GM21360 (cell line): ENCODE measurements around the gene STAB2.

ENCODE experiments used
- ATAC-seq: cut with Tn5 transposase; IDR thresholded peaks from one replicate; pipeline ENCODE4 v1.9.1; 2021; ENCODE audit warnings: mild to moderate bottlenecking, moderate library complexity; ENCODE audit not compliant: unreplicated experiment

The STAB2 gene

DNA sequence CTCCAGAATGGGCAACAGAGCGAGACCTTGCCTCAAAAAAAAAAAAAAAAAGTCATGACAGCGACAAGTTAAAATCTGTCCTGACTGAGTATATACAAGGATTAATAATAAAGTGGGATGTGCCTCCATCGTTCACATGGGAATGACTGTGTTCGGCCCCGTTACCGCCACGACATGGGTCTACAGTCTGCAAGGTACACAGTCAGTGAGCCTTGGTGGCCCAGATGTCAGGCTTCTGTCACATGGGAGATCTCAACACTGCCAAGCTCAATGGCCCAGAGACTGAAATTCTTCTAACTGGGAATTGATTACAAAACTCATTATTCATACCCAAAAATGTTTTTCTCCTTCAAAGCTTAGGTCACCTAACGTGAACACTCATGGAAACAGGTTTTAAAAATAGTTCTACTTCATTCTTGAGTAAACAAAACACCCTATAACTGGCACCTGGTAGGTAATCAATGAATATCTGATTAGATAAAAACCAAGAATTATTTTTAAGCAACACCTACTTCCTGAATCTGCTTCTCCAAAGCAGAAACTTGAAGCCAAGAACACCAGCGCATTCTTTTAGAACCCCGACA is 188.0 kb downstream of the STAB2 start:
- no peak for ATAC-seq

DNA sequence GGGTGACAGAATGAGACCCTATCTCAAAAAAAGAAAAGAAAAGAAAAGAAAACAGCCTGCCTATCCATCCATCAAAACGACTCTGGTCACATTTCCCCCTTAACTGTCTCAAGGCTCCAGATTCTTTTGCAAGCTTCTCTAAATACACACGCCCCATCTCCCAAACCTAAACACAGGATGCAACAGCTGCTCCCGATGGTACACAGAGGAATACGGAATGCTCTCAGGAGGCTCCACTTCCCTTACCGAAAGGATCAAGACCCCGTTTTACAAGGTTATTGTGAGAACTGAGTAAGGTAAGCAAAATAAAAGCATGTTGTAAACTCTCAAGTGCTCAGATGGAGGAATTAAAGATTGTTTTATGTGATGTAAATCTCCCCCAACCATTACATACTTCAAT is 191.7 kb downstream of the STAB2 start:
- no peak for ATAC-seq

DNA sequence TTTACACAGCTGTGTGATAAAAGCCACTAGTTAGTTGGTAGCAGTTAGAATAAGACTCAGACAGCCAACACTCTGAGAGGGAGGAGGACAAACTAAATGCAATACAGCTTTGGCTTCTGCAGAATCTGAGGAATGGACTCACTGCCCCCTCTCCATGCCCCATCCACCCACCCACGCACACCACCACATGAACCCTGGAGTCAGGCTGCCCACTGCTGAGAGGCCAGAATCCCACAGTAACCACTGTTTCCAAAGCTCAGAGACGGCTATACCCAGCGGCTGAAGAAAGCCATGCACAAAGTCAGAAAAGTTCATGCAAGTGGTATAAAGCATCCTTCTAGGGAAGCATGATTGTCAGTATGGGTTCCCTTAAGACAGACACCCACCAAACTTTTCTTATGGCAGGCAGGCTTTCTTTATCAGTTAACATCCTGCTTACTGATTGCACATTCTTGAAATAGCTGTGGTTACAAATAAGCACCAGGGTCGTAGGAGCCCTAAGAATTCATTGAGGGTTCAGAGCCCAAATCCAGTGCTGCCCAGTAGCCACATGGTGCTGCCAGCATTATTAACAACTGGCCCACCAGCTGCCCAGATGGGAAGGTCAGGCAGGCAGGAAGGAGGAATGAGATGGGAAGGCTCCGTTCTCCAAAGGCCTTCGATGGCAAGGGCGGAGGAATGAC is 192.5 kb downstream of the STAB2 start:
- ATAC-seq, result no peak

DNA sequence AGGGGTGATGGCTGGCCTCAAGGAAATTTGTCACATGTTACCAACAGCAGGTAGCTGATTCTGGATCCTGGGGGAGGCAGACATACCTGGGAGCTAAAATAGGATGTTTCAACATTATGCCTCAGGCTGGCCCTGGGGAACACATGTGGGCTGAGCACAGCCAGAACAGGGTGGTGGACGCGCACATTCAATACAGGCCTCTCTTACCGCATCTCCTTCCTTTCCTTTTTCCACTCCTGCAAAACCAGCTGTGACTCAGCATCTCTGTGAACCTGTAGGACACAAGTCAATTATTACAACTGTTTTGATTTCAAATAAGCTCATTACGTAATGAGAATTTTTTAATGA is 193.0 kb downstream of the STAB2 start:
- no peak for ATAC-seq

DNA sequence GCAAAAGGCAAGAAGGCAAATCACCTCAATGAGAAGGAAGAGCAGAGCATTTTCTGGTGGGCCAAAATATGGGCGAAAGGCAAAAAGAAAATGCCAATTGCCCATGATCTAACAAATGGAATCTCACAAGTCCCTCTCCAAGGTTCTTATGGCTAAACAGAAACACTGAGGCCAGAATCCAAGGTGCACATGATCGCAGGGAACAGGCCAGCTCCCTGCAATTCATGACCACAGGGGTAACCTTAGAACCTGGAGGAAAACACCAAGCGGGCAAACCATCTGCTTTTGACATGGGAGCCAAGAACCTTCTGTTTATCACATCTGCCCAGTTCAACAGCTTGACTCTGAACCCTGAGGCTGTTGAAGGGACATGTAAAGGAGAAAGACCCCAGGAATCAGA is 193.9 kb downstream of the STAB2 start:
- no peak for ATAC-seq

DNA sequence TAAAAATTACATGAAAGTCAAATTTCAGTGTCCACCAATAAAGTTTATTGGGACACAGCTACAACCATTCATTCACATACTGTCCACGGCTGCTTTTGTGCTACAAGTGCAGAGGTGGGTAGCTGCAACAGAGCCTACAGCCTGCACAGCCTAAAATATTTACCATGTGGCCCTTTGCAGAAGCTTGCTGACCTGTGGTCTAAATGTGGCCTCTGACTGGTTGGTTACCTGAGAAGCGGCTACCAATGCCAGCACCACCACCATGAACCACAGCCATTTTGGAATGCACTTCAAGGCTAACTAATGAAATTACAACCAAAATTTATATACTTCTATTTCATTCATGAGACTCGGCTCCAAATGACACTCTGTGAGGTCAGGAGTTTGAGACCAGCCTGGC is 195.3 kb downstream of the STAB2 start:
- ATAC-seq, result no peak

DNA sequence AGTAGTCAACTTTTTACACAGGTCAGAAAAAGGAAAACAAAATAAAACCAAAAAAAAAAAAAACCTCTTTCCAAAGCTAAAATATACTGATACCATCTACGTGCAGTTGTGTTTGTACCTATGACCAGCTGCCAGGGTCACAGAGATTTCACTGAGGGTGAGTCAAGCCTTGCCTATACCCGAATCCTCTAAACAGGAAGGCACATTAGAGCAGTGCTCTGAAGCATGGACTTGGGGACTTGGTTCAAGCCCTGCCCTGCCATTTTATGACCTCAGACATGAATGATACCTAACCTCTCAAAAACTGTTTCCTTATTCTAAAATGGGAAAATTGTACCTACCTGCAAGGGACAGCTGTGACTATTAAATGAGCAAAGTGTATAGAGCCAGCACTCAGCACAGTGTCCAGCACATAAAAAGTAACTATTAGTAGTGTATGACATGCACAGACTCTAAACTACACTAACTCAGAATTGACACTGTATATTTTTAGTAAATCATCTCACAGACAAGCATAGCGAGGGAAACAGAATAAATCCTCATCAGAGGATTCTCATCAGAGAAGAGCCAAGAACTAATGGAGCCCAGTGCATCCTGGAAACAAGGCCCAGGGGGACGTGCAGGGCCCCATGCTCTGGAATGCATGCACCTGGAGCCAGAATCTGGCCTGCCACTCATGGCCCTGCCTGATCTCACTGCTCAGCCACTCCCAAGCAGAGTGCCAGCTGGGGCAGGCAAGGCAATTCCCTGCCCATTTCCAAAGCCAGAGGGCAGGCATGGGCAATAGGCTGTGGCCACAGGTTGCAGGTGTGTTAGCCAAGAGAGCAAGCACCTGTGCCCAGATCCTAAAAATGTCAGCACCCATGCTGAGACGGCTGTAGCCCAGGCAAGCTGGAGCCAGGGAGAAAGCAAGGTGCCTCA is 196.9 kb downstream of the STAB2 start:
- no peak for ATAC-seq

DNA sequence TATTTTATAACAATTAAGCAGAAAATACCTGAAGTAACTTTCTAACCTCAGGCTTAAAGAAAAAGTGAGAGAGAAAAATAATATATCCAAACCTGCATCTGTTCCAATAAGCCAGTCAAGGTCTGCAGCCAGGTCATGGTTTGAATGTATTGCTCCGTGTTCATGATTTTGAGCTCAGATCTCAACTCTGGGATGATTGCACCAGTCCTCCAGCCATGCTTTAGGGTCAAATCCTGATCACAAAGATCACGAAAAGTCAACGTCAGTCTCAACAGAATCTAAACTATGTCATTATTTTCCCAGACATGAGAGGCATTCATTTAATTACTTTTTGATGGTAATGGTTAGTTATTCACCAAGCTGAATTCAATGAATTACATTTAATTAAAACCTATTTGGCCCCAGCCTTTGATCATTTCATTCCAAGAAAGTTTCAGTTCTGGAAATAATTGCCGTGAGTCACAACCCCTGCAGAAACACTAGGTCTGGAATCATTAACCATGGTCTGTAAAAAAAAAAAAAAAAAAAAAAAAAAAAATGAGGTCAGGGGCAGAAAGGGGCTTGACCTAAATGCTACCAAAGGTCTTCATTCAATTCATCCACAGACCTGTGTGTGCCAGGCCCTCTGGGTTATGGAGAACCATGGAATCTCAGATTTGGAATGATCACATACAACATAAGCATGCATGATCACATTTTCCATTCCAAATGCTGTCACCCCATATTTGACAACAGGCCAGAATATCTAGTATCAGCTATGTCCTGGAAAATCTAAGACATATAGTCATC is 198.4 kb downstream of the STAB2 start:
- no peak for ATAC-seq

DNA sequence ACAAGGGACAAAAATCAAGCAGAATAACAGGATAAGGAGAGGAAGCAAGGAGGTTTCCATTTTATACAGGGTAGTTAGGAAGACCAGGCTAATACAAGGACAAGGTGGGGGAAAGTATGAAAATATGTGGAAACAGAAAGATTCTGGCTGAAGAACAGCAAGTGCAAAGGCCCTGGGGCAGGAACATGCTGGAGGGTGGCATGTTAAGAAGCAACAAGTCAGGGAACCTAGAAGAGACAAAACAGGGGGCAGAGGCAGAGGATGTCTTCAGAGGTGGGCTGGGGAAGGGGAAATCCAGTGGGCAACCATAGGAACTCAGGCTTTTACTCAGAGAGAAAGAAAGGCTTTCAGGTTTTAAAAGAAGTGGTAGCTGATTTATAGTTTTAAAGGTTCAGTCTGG is 199.1 kb downstream of the STAB2 start:
- no peak for ATAC-seq

DNA sequence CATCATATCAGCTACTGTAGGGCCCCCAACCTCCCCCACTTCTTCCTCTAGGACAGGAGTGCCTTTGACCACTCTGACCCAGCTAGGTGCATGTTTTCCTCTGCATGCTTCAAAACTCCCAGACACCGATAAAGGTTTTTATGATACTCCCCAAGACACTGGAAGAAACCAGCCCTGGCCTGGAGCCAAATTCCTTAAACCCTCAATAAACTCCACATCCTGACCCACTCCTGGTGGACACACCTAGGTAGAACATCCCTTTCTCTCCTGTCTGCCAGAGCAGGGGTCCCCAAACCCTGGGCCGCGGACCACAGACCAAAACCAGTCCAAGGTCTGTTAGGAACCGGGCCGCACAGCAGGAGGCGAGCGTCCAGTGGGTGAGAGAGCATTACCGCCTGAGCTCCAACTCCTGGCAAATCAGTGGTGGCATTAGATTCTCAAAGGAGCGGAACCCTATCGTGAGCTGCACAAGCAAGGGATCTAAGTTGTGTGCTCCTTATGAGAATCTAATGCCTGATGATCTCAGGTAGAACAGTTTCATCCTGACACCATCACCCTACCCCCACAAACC is 204.4 kb downstream of the STAB2 start:
- ATAC-seq, result no peak

DNA sequence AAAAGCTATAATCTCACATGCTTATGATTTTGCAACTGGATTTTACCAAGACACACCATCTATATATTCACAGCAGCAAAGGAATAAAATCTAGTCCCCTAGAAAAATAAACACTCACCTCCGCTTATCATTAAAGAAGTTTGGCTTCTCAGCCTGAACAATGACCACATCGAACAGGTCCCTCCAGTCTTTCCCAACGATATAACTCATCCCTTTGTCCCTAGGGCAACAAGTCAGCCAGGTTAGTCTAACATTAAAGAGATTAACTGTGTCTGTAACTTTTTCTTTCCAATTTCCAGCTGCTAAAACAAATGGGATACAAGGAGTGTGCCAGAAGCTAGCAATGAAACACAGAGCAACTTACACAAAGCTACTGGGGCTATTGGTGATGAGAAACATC is 206.0 kb downstream of the STAB2 start:
- no peak for ATAC-seq

DNA sequence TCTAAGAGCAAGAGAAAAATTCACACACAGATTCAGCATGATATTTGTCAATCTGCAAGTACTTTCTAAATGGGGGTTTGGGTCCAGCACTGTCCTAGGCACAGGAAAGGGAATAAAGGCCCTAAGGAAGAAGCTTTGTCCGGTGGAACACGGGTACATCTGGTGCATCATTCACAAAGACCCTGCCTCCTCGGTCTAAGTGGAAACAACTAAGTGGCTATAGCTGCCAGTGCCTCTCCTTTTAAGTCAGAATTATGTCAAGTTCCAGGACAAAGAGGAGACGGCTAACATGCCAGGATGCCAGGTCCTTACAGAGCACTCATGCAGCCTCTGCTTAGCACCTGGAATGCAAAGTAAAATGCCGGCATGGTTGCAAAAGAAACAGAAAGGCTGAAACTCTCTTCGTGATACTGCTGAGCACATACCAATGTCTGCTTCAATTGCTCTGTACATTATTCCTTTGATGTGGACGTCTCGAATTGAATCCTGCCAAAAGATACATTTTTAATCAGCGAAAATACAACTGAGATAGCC is 206.5 kb downstream of the STAB2 start:
- no peak for ATAC-seq

DNA sequence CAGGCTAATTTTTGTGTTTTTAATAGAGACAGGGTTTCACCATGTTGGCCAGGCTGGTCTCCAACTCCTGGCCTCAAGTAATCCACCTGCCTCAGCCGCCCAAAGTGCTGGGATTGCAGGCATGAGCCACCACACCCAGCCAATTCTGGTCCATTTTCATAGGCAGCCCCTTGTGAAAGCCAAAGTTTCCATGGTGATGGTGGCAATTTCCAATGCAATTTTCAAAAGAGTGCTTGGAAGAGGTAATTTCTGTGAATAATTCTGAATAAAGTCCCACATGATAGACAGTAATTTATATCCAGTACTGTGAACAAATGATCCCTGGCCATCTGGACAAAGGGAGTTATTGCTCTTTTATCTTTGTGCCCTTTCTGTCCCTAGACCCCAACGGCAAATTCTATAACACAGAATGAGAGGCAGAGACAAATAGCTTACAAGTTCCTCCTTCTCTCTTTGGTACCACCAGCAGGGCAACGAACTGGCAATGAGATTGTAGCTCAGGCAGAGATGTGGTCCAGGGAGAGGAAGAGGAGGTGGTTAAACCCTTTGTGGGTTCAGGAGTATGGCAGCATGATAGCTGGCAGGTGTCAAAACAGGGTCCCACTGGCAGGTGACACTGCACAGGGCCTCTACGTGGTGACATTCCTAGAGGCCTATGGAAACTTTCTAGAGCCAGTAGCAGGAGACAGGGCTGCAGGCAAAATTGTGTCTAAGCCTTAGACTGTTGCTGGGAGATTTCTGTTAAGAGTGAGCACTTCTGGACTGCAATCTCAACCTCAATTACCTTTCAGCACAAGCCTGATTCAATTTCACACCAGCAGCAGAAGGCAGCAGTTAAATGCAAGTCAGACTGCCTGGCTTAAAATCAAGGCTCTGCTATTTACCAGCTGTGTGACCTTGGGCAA is 207.5 kb downstream of the STAB2 start:
- no peak for ATAC-seq

DNA sequence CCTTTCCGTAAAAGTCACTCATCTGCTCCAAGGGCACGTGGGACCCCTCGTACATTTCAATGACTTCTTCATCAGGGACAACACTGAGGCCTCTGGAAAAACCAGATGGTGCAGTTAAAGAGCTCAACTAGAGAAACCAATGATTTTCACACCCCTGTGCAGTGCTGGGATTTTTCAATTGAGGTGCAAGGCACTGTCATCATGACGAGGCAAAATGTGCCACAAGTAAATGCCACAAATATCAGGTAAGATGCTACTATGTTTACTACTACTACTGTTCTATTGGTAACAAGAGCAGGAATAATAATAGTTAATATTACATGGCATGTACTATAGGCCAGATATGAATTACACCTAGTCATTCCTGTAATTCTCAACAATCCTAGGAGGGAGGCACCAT is 211.5 kb downstream of the STAB2 start:
- no peak for ATAC-seq

DNA sequence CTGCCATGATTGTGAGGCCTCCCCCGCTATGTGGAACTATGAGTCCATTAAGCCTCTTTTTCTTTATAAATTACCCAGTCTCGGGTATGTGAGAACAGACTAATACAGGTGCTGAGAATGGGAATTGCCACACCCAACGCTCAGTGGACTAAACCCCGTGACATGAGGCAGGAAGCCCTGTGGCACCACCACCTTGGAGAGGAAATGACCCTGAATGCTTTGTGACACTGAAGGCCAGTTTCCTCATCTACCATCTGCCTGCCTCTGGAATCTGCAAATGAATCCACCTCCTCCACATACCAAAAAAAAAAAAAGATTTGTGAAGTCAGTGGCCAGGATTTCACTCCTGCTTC is 212.4 kb downstream of the STAB2 start:
- no peak for ATAC-seq

DNA sequence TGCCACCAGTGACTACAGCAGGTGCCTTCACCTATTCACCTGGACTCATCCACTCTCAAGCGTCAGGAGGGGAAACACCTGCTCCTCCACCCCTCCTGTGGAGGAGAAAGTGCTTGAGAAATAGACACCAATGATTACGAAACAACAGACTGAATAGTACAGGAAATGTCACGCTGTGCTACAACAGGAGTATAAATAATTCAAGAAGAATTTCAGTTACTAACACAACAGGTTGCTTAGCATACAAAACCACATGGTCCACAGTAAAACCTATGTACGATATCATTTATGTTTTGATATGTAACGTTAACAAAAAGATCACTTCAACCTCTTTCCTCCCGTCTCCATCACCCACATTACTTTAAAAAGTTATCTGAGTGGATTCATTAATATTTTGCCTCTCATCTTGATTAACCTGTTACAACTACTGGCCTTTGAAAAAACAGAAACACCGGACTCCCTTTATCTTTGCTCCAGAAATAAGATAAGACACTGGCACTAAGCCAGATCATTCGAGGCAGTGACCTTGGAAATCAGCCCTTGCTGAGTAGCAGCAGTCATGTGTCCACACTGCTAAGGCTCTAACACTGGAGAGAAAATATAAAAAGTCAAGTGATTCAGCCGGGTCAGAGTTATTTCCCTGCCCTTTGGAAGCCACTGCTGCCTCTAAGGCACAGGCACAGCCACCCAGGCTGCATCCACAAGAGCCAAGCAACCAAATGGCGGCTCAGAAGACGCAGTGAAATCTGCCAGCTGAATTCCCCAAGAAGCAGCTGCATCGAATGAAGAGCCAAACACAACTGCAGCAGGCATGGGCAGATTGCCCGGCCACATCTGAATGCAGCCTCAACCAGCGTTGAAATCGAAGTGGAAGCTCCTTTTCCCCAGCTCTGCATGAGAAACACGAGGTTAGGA is 213.0 kb downstream of the STAB2 start:
- ATAC-seq, result no peak

DNA sequence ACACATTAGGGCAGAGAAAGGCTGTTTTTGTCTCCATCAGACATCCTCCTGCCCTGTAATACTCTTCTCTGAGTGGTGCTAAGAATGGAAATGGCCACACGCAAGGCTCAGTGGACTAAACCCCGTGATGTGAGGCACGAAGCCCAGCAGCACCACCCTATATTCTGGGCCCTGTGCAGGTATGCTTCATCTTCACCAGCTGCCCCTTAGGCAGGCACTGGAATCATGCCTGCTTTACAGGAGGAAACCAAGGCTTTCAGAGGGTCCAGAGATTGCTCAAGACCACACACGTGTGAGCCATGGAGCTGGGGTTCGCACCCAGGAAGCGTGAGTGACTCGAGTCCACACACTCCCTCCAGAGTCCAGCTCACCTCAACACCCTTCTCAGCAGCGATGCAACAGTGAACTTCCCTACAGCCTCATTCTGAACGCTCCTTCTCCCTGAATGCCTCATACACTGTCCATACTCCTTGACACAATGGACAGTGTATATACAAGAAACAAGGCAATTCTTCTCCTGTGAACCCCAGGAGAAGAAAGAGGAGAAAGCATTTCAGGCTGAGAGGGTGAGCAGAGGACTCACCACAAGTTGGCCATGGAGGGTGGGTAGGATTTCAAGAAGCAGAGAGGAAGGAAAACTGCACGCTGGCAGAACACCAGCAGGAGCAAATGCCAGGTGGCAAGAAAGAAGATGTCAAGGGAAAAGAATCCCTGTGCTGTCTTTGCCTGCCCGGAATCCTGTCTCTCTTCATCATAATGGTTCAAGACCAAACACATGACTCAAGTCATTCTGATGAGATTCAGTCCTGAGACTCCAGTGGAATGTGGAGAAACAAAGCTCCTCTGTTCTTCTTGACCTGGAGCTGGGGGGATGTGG is 214.9 kb downstream of the STAB2 start:
- ATAC-seq, result no peak

DNA sequence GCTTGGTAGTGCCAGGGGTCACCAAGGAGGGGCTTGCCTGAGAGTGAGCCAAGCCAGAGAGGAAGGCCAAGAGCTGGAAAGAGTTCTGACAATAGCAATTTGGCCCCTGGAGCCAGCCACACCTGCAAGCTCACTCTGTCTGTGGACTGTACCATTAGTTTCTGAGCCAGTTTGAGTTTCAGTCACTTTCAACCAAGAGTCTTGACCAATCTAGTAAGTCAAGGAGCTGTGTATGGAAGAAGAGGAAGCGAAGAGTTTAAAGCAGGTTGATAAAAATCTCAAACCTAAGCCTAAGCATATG is 215.5 kb downstream of the STAB2 start:
- ATAC-seq, result no peak
